ENCODE data around the gene CACTIN.

GRCh38 chr19:3608750-3609322, 17.8 kb downstream of the CACTIN start:
- TF ChIP-seq, protein P1, sequence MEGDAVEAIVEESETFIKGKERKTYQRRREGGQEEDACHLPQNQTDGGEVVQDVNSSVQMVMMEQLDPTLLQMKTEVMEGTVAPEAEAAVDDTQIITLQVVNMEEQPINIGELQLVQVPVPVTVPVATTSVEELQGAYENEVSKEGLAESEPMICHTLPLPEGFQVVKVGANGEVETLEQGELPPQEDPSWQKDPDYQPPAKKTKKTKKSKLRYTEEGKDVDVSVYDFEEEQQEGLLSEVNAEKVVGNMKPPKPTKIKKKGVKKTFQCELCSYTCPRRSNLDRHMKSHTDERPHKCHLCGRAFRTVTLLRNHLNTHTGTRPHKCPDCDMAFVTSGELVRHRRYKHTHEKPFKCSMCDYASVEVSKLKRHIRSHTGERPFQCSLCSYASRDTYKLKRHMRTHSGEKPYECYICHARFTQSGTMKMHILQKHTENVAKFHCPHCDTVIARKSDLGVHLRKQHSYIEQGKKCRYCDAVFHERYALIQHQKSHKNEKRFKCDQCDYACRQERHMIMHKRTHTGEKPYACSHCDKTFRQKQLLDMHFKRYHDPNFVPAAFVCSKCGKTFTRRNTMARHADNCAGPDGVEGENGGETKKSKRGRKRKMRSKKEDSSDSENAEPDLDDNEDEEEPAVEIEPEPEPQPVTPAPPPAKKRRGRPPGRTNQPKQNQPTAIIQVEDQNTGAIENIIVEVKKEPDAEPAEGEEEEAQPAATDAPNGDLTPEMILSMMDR (IDR thresholded peaks at IDR 0.05) = no peak
- TF ChIP-seq POLR2AphosphoS5 (IDR thresholded peaks at IDR 0.05) (no peak), POLR2A (IDR thresholded peaks at IDR 0.05; ENCODE audit: low read depth) (no peak)
